ENCODE data around the gene GPR37.

The GPR37 gene

DNA sequence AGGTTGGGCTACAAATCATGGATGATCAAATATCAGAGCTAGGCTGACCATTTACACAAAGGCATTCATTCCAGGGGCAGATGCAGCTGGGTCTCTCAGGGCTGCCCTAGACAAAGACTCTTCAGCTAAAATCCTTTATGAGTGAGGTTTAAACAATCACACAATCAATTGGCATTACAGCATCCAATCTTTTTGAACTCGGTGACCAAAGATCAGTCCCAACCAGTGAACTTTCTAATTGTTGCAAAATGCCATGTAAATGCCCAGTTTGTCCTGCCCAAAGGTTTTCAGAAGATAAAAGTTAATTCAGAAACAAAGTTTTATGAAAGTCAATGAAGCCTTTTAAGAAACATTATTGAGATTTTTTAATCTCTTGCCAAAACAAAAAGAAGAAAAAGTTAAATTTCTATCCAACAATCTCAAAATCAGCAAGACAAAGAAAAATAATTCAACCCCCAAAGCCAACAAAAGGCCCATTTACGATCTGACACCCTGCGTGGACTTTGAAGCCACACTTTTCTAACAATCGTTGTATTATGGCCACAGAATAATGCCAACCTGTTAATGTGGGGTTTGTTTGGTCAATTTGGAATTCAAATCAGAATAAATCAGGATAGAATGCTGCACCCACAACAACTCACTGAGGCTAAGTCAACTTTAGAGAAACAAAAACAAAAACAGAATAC lies 40.9 kb downstream of the GPR37 start:
- Histone ChIP-seq H3K4me3 (ENCODE audit: insufficient read depth, low read length, poor library complexity, severe bottlenecking) (no peak overlapping the region), H3K4me2 (ENCODE audit: low read depth, low read length, poor library complexity, severe bottlenecking) (no peak overlapping the region), H3K9me3 (ENCODE audit: insufficient read depth, low read length) (no peaks in the 10 kb centered on the region), H3K9ac (ENCODE audit: low read length) (no peak overlapping the region), H3K27me3 (ENCODE audit: low read length) (no peaks in the 10 kb centered on the region), H3K9me2 (replicated peaks; ENCODE audit: insufficient read depth, low read length) (0 out of 2 replicates have a peak, but pooled peaks cover 4% of the 10 kb centered on the region), H3K36me3 (ENCODE audit: low read length) (no peaks in the 10 kb centered on the region), H3F3A (ENCODE audit: insufficient read depth) (no peaks in the 10 kb centered on the region), H4K20me1 (ENCODE audit: low read depth, low read length) (no peaks in the 10 kb centered on the region), H3K79me2 (ENCODE audit: insufficient read depth, low read length) (no peaks in the 10 kb centered on the region), H3K27ac (ENCODE audit: low read depth, low read length) (no peak overlapping the region), H2AFZ (ENCODE audit: low read depth, low read length, severe bottlenecking) (no peak overlapping the region)
- TF ChIP-seq, protein P1, sequence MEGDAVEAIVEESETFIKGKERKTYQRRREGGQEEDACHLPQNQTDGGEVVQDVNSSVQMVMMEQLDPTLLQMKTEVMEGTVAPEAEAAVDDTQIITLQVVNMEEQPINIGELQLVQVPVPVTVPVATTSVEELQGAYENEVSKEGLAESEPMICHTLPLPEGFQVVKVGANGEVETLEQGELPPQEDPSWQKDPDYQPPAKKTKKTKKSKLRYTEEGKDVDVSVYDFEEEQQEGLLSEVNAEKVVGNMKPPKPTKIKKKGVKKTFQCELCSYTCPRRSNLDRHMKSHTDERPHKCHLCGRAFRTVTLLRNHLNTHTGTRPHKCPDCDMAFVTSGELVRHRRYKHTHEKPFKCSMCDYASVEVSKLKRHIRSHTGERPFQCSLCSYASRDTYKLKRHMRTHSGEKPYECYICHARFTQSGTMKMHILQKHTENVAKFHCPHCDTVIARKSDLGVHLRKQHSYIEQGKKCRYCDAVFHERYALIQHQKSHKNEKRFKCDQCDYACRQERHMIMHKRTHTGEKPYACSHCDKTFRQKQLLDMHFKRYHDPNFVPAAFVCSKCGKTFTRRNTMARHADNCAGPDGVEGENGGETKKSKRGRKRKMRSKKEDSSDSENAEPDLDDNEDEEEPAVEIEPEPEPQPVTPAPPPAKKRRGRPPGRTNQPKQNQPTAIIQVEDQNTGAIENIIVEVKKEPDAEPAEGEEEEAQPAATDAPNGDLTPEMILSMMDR (IDR thresholded peaks at IDR 0.05; ENCODE audit: insufficient read depth, low read length, poor library complexity, severe bottlenecking), result no peak
- no peak for TF ChIP-seq EZH2phosphoT487 (conservative IDR thresholded peaks at IDR 0.05; ENCODE audit: low read length)

DNA sequence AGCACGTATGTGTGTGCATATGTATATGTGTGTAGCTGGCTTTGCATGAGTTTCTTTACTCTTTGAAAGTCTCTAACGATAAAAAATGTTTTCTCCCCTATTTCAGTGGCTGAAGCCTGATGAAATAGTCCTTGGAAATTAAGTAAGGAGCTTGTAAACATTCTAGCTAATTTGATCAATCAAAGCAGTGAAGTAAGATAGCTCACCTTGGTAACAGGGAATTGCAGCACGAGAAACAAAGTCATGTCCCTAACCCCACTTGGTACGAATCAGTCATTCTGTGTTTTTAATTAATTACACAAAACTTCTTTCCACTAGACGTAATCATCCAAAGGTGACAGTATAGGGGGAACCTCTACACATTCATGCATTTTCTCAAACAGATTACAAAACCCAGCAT lies 41.5 kb downstream of the GPR37 start:
- Histone ChIP-seq H3K36me3 (ENCODE audit: low read length) (no peaks in the 10 kb centered on the region), H3K9me2 (replicated peaks; ENCODE audit: insufficient read depth, low read length) (0 out of 2 replicates have a peak, but pooled peaks cover 4% of the 10 kb centered on the region), H3K9me3 (ENCODE audit: insufficient read depth, low read length) (no peaks in the 10 kb centered on the region), H3K27ac (ENCODE audit: low read depth, low read length) (no peak overlapping the region), H3K4me3 (ENCODE audit: insufficient read depth, low read length, poor library complexity, severe bottlenecking) (no peak overlapping the region), H3F3A (ENCODE audit: insufficient read depth) (no peaks in the 10 kb centered on the region), H4K20me1 (ENCODE audit: low read depth, low read length) (no peaks in the 10 kb centered on the region), H3K27me3 (ENCODE audit: low read length) (no peaks in the 10 kb centered on the region), H3K9ac (ENCODE audit: low read length) (no peak overlapping the region), H3K4me2 (ENCODE audit: low read depth, low read length, poor library complexity, severe bottlenecking) (no peak overlapping the region), H3K79me2 (ENCODE audit: insufficient read depth, low read length) (no peaks in the 10 kb centered on the region), H2AFZ (ENCODE audit: low read depth, low read length, severe bottlenecking) (no peak overlapping the region)
- TF ChIP-seq, protein P1 (IDR thresholded peaks at IDR 0.05; ENCODE audit: insufficient read depth, low read length, poor library complexity, severe bottlenecking), result no peak
- no peak for TF ChIP-seq EZH2phosphoT487 (conservative IDR thresholded peaks at IDR 0.05; ENCODE audit: low read length)

DNA sequence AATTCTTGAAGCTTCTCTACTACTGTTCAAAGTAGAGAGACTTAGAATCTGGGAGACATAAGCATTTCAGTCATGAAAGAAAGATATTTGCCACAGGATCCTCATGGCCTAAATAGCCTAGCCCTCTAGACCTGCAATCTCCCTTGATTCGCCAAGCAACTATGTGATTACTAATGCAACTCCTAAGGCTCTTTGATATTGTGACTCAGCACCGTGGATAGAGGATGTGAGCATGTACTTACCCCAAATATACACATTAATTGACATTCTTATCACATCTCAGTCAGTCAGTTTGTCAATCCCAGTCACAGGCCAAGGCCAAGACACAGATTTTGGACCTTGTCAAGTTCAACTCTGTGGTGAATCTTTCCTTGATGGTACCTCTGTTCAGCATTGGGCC lies 42.6 kb downstream of the GPR37 start:
- Histone ChIP-seq H3K27ac (ENCODE audit: low read depth, low read length) (no peak overlapping the region), H3K9ac (ENCODE audit: low read length) (no peak overlapping the region), H3K4me3 (ENCODE audit: insufficient read depth, low read length, poor library complexity, severe bottlenecking) (no peak overlapping the region), H3K4me2 (ENCODE audit: low read depth, low read length, poor library complexity, severe bottlenecking) (no peak overlapping the region), H3K9me3 (ENCODE audit: insufficient read depth, low read length) (no peaks in the 10 kb centered on the region), H3K9me2 (replicated peaks; ENCODE audit: insufficient read depth, low read length) (0 out of 2 replicates have a peak, but pooled peaks cover 4% of the 10 kb centered on the region), H3F3A (ENCODE audit: insufficient read depth) (no peaks in the 10 kb centered on the region), H2AFZ (ENCODE audit: low read depth, low read length, severe bottlenecking) (no peak overlapping the region), H3K27me3 (ENCODE audit: low read length) (no peaks in the 10 kb centered on the region), H3K79me2 (ENCODE audit: insufficient read depth, low read length) (no peaks in the 10 kb centered on the region), H3K36me3 (ENCODE audit: low read length) (no peaks in the 10 kb centered on the region), H4K20me1 (ENCODE audit: low read depth, low read length) (no peaks in the 10 kb centered on the region)
- TF ChIP-seq EZH2phosphoT487 (conservative IDR thresholded peaks at IDR 0.05; ENCODE audit: low read length), result no peak
- TF ChIP-seq, protein P1 (IDR thresholded peaks at IDR 0.05; ENCODE audit: insufficient read depth, low read length, poor library complexity, severe bottlenecking), result no peak

Measured in SU-DHL-6 (cell line).